CD14-positive monocyte (primary cell): ENCODE results near the gene MSL1. TPM values are rescaled to one million over a fixed set of nuclear protein-coding genes. Genes with fewer than 3 reads are reported as not detected.

Experiments used
- DNase-seq, 3 donors: peaks; one replicate each; pipeline ENCODE4 v3.0.0-alpha.2; 2011 to 2022
- H2AFZ ChIP-seq: 2 replicates; pipeline ENCODE4 v1.6.0; 2012; ENCODE audit warnings: mild to moderate bottlenecking, low read depth, low read length, inconsistent platforms; ENCODE audit not compliant: insufficient read depth, poor library complexity, severe bottlenecking
- H3K27ac ChIP-seq, 2 donors: 1 replicate in 1 of 2; 2 replicates in 1 of 2; pipeline ENCODE4 v1.5.1; 2012 to 2013; ENCODE audit warnings: low read length in 2 of 2, control low read depth in 1 of 2, inconsistent platforms in 1 of 2, low read depth in 1 of 2, mild to moderate bottlenecking in 1 of 2
- H3K27me3 ChIP-seq, 2 donors: one replicate each; pipeline versions ENCODE4 v1.6.0 to v1.6.1; 2011 to 2013; ENCODE audit warnings: low read length in 2 of 2; ENCODE audit not compliant: control insufficient read depth in 2 of 2, insufficient read depth in 2 of 2
- H3K36me3 ChIP-seq, 2 donors: replicated peaks in 1 of 2; 1 replicate in 1 of 2; 2 replicates in 1 of 2; pipeline versions ENCODE4 v1.5.1 to v1.6.1; 2012 to 2013; ENCODE audit warnings: low read length in 2 of 2, control low read depth in 1 of 2, inconsistent platforms in 1 of 2, mild to moderate bottlenecking in 1 of 2; ENCODE audit not compliant: insufficient read depth in 2 of 2, control insufficient read depth in 1 of 2
- H3K4me1 ChIP-seq, 2 donors: 1 replicate in 1 of 2; 2 replicates in 1 of 2; pipeline versions ENCODE4 v1.5.1 to v1.6.1; 2012 to 2013; ENCODE audit warnings: low read length in 2 of 2, control low read depth in 1 of 2, inconsistent platforms in 1 of 2, mild to moderate bottlenecking in 1 of 2, moderate library complexity in 1 of 2; ENCODE audit not compliant: insufficient read depth in 2 of 2, control insufficient read depth in 1 of 2
- H3K4me2 ChIP-seq: replicated peaks from 2 replicates; pipeline ENCODE3; 2012; ENCODE audit warnings: low read length, moderate library complexity, mild to moderate bottlenecking; ENCODE audit not compliant: poor library complexity, severe bottlenecking; ENCODE audit errors: extremely low read depth
- H3K4me3 ChIP-seq, 3 experiments: fragments of 200-600 bp in 1 of 3; sonication (generic) in 1 of 3; replicated peaks in 1 of 3; 1 replicate in 2 of 3; 2 replicates in 1 of 3; pipeline ENCODE4 v1.5.1; 2011 to 2013; ENCODE audit warnings: low read length in 3 of 3, mild to moderate bottlenecking in 3 of 3, control low read depth in 2 of 3, low read depth in 2 of 3, inconsistent platforms in 1 of 3, moderate library complexity in 1 of 3
- H3K79me2 ChIP-seq: 2 replicates; pipeline ENCODE4 v1.6.0; 2012; ENCODE audit warnings: mild to moderate bottlenecking, control low read depth, inconsistent platforms, low read length, moderate library complexity; ENCODE audit not compliant: insufficient read depth
- H3K9ac ChIP-seq: 2 replicates; pipeline ENCODE4 v1.6.0; 2017; ENCODE audit warnings: low read length, mild to moderate bottlenecking; ENCODE audit not compliant: insufficient read depth, poor library complexity, severe bottlenecking
- H3K9me3 ChIP-seq, 2 donors: replicated peaks in 1 of 2; 1 replicate in 1 of 2; 2 replicates in 1 of 2; pipeline versions ENCODE4 v1.5.1 to v1.6.1; 2012 to 2013; ENCODE audit warnings: low read length in 2 of 2, control low read depth in 1 of 2; ENCODE audit not compliant: control insufficient read depth in 1 of 2, insufficient read depth in 1 of 2
- H4K20me1 ChIP-seq: 2 replicates; pipeline ENCODE4 v1.6.0; 2012; ENCODE audit warnings: mild to moderate bottlenecking, low read length, control low read depth, moderate library complexity; ENCODE audit not compliant: insufficient read depth
- H3K27ac Mint-ChIP-seq, 7 donors: one replicate each; pipeline ENCODE4 v1.8.0; 2020; ENCODE audit warnings: mild to moderate bottlenecking in 7 of 7, mixed read lengths in 7 of 7, moderate library complexity in 6 of 7, inconsistent platforms in 2 of 7
- H3K27me3 Mint-ChIP-seq, 3 donors: one replicate each; pipeline ENCODE4 v1.8.0; 2021 to 2022; ENCODE audit warnings: low read depth in 3 of 3, mild to moderate bottlenecking in 3 of 3, mixed read lengths in 3 of 3, moderate library complexity in 3 of 3, inconsistent platforms in 1 of 3
- H3K36me3 Mint-ChIP-seq, 2 donors: one replicate each; pipeline ENCODE4 v1.8.0; 2020; ENCODE audit warnings: mixed read lengths in 2 of 2, inconsistent platforms in 1 of 2, mild to moderate bottlenecking in 1 of 2
- H3K4me1 Mint-ChIP-seq: one replicate; pipeline ENCODE4 v1.8.0; 2020; ENCODE audit warnings: mild to moderate bottlenecking, mixed read lengths
- H3K4me3 Mint-ChIP-seq, 2 donors: one replicate each; pipeline ENCODE4 v1.8.0; 2020; ENCODE audit warnings: mild to moderate bottlenecking in 2 of 2, mixed read lengths in 2 of 2, moderate library complexity in 1 of 2
- H3K9me3 Mint-ChIP-seq, 7 donors: one replicate each; pipeline ENCODE4 v1.8.0; 2020 to 2022; ENCODE audit warnings: mixed read lengths in 7 of 7, mild to moderate bottlenecking in 6 of 7, moderate library complexity in 6 of 7, inconsistent platforms in 2 of 7
- WGBS: methylation state at CpG from one replicate; pipeline ENCODE4 v1.1.5; 2013; ENCODE audit warnings: missing lambda C conversion rate; ENCODE audit not compliant: insufficient coverage; 5-methylcytosine and 5-hydroxymethylcytosine counted together
- intact Hi-C, 2 donors: fragments of 100-400 bp; cut with micrococcal nuclease; formaldehyde crosslinking; loops; one replicate each; pipeline versions ENCODE4 v1.15.0 to v1.15.1; 2023
- polyA plus RNA-seq, 3 donors: library from polyadenylated mRNA; depleted of rRNA in 1 of 3; unstranded in 2 of 3; stranded (reverse) in 1 of 3; fragments of 300-500 nt in 2 of 3; fragments of >200 nt in 1 of 3; fragmentation: Illumina TruSeq in 2 of 3; gene quantifications; 1 replicate in 2 of 3; 2 replicates in 1 of 3; pipeline ENCODE4 v1.2.3, GENCODE V29; 2012 to 2021
- TF ChIP-seq, protein P1 (sequence below): fragments of 200-600 bp; IDR thresholded peaks from one replicate; pipeline ENCODE4 v1.8.0; 2022; ENCODE audit warnings: antibody characterized with exemption, mild to moderate bottlenecking

The MSL1 gene
- polyA plus RNA-seq, 3 donors = 10.0 to 89.2 (median 11.4) TPM

DNA sequence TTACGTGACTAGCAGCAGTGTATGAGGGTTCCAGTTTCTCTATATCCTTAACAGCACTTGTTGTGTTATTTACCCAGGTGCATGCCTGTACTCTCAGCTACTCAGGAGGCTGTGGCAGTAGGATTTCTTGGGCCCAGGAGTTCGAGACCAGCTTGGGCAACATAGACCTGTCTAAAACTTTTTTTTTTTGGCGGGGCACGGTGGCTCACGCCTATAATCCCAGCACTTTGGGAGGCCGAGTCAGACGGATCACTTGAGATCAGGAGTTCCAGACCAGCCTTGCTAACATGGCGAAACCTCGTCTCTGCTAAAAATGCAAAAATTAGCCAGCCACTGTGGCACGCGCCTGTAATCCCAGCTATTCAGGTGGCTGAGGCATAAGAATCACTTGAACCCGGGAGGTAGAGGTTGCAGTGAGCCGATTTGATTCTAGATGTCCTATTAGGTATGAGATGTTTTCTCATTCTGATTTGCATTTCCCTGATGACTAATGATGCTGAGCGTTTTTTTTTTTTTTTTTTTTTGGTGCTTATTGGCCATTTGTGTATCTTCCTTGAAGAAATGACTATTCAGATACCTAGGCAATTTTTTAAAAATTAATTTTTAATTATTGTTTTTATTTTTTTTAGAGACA lies 31.9 kb downstream of the MSL1 start:
- peaks cover 66% of the 10 kb centered on the region for H3K79me2 ChIP-seq

DNA sequence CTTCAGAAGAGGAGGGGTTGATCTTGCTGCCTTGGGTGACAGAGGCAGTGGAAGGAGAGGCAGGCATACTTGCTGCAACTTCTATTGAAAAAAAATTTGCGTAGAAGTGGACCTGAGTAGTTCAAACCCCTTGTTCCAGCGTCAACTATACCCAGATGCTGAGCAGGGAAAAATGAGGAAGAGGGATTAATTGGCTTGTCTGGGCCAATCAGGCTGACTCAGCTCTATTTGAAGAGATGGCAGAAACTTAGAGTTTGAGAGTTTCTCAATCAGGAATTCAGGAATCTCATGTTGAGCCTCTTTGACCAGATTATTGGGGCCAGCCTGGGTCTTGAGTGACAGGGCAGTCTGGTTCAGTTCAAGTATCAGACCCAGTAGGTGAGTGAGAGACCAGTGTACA lies 36.2 kb downstream of the MSL1 start:
- Mint-ChIP-seq H3K27ac (peak overlapping the region; percentile 26 to 90 (median 79)), H3K27me3 (no peaks in the 10 kb centered on the region), H3K36me3 (peaks cover 43 to 65% of the 10 kb centered on the region in 2 donors), H3K4me3 (no peak overlapping the region), H3K4me1 (peaks cover 23% of the 10 kb centered on the region), H3K9me3 (peaks cover 0 to 3% (median 0%) of the 10 kb centered on the region in 7 donors)
- Histone ChIP-seq H3K36me3 (peaks cover 29 to 63% of the 10 kb centered on the region in 2 donors), H3K9ac (no peak overlapping the region), H3K4me2 (no peak overlapping the region), H3K79me2 (peaks cover 76% of the 10 kb centered on the region), H3K4me1 (peaks cover 21 to 22% of the 10 kb centered on the region in 2 donors), H2AFZ (no peak overlapping the region), H3K27ac (peak overlapping the region in 1 of 2 donors; percentile 58), H4K20me1 (peaks cover 70% of the 10 kb centered on the region), H3K4me3 (peak overlapping the region in 1 of 3 experiments; percentile 7), H3K9me3 (no peaks in the 10 kb centered on the region), H3K27me3 (no peaks in the 10 kb centered on the region)
- TF ChIP-seq, protein P1, sequence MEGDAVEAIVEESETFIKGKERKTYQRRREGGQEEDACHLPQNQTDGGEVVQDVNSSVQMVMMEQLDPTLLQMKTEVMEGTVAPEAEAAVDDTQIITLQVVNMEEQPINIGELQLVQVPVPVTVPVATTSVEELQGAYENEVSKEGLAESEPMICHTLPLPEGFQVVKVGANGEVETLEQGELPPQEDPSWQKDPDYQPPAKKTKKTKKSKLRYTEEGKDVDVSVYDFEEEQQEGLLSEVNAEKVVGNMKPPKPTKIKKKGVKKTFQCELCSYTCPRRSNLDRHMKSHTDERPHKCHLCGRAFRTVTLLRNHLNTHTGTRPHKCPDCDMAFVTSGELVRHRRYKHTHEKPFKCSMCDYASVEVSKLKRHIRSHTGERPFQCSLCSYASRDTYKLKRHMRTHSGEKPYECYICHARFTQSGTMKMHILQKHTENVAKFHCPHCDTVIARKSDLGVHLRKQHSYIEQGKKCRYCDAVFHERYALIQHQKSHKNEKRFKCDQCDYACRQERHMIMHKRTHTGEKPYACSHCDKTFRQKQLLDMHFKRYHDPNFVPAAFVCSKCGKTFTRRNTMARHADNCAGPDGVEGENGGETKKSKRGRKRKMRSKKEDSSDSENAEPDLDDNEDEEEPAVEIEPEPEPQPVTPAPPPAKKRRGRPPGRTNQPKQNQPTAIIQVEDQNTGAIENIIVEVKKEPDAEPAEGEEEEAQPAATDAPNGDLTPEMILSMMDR = no peak
- intact Hi-C loops = loop anchor here in 1 of 2 donors (5.0 kb wide), 1 partner anchor 36 kb away; the partner anchor contains the start of gene MSL1
- peak in 2 of 3 donors; percentile 59 to 64 for DNase-seq
- WGBS = no CpG with 5 or more reads among the region's 2 CpGs

More for the DNA sequence above, 31.9 kb downstream of the MSL1 start:
- peaks cover 17 to 52% of the 10 kb centered on the region in 2 donors for H3K36me3 ChIP-seq
- H3K27ac ChIP-seq = no peak overlapping the region
- TF ChIP-seq, protein P1 = no peak
- H3K4me1 ChIP-seq = peaks cover 38 to 44% of the 10 kb centered on the region in 2 donors
- no peaks in the 10 kb centered on the region for H3K9me3 ChIP-seq
- DNase-seq = no peak
- no peak overlapping the region for H2AFZ ChIP-seq
- no peaks in the 10 kb centered on the region for H3K27me3 ChIP-seq
- Mint-ChIP-seq H3K36me3 (peaks cover 46 to 57% of the 10 kb centered on the region in 2 donors), H3K4me3 (no peak overlapping the region), H3K9me3 (peaks cover 0 to 3% (median 0%) of the 10 kb centered on the region in 7 donors), H3K27ac (peak overlapping the region in 4 of 7 donors; percentile 19 to 57 (median 40)), H3K4me1 (peaks cover 50% of the 10 kb centered on the region), H3K27me3 (no peaks in the 10 kb centered on the region)
- intact Hi-C loops = no loop called here
- H3K4me3 ChIP-seq = no peak overlapping the region
- H4K20me1 ChIP-seq = peaks cover 85% of the 10 kb centered on the region
- H3K4me2 ChIP-seq = no peak overlapping the region
- no peak overlapping the region for H3K9ac ChIP-seq
- WGBS = over 99% methylated on average over 12 of the region's 14 CpGs
